Ovary (tissue), 3 donors: ENCODE measurements around the gene CGB3.

Source experiments
- POLR2A ChIP-seq: fragments of 450-650 bp; IDR thresholded peaks from one replicate; pipeline ENCODE4 v1.6.1; 2017; ENCODE audit warnings: antibody characterized with exemption, mild to moderate bottlenecking, moderate library complexity
- TF ChIP-seq, protein P1 (sequence below), 3 donors: fragments of 450-650 bp in 2 of 3; fragments of 200-600 bp in 1 of 3; IDR thresholded peaks; one replicate each; pipeline versions ENCODE4 v1.5.1 to v1.8.0; 2016 to 2022; ENCODE audit warnings: antibody characterized with exemption in 3 of 3, mild to moderate bottlenecking in 1 of 3
- donor health status: DM: no; HTN: no; CAD: no.

GRCh38 chr19:48989701-48990291 is 34.3 kb downstream of the CGB3 start:
- TF ChIP-seq, protein P1, sequence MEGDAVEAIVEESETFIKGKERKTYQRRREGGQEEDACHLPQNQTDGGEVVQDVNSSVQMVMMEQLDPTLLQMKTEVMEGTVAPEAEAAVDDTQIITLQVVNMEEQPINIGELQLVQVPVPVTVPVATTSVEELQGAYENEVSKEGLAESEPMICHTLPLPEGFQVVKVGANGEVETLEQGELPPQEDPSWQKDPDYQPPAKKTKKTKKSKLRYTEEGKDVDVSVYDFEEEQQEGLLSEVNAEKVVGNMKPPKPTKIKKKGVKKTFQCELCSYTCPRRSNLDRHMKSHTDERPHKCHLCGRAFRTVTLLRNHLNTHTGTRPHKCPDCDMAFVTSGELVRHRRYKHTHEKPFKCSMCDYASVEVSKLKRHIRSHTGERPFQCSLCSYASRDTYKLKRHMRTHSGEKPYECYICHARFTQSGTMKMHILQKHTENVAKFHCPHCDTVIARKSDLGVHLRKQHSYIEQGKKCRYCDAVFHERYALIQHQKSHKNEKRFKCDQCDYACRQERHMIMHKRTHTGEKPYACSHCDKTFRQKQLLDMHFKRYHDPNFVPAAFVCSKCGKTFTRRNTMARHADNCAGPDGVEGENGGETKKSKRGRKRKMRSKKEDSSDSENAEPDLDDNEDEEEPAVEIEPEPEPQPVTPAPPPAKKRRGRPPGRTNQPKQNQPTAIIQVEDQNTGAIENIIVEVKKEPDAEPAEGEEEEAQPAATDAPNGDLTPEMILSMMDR (IDR thresholded peaks at IDR 0.05) = no peak
- TF ChIP-seq POLR2A = no peak
